ENCODE results near the gene NPLOC4. TPM values are rescaled to one million over a fixed set of nuclear protein-coding genes. Genes with fewer than 3 reads are reported as not detected.

NPLOC4 gene
- polyA plus RNA-seq, 4 donors, result 33.0 to 45.0 (median 34.1) TPM

- H3K27me3 ChIP-seq (ENCODE audit: control insufficient read depth in 3 of 3, insufficient read depth in 3 of 3, low read length in 3 of 3), result no peaks in the 10 kb centered on the region
- WGBS, 3 donors, result 46 to 56% (median 53%) methylated on average over 4 of the region's 4 CpGs
- peaks cover 26 to 94% (median 30%) of the 10 kb centered on the region in 3 donors for H3K36me3 ChIP-seq (ENCODE audit: control insufficient read depth in 3 of 3, insufficient read depth in 2 of 3, low read depth in 1 of 3, low read length in 3 of 3)
- H3K4me3 ChIP-seq (ENCODE audit: low read depth in 1 of 3, low read length in 3 of 3), result no peak overlapping the region
- H3K27ac ChIP-seq (ENCODE audit: low read depth in 1 of 3, low read length in 2 of 3), result peak overlapping the region in 2 of 3 donors; percentile 56 to 82
- H3K4me1 ChIP-seq (ENCODE audit: control insufficient read depth in 3 of 3, insufficient read depth in 2 of 3, low read depth in 1 of 3, low read length in 2 of 3), result peaks cover 0 to 25% (median 0%) of the 10 kb centered on the region in 3 donors
- DNase-seq (no peak), FAIRE-seq (no peak)
- no peaks in the 10 kb centered on the region for H3K9me3 ChIP-seq (ENCODE audit: control insufficient read depth in 2 of 2, insufficient read depth in 1 of 2, low read depth in 1 of 2, low read length in 1 of 2)
These were observed 69.7 kb downstream of the NPLOC4 start for GRCh38 chr17:81567191-81567590.

- Histone ChIP-seq H3K9me3 (ENCODE audit: control insufficient read depth in 2 of 2, insufficient read depth in 1 of 2, low read depth in 1 of 2, low read length in 1 of 2) (no peaks in the 10 kb centered on the region), H3K36me3 (ENCODE audit: control insufficient read depth in 3 of 3, insufficient read depth in 2 of 3, low read depth in 1 of 3, low read length in 3 of 3) (peaks cover 26 to 96% (median 30%) of the 10 kb centered on the region in 3 donors), H3K27ac (ENCODE audit: low read depth in 1 of 3, low read length in 2 of 3) (peak overlapping the region in 2 of 3 donors; percentile 56 to 82), H3K4me1 (ENCODE audit: control insufficient read depth in 3 of 3, insufficient read depth in 2 of 3, low read depth in 1 of 3, low read length in 2 of 3) (peaks cover 0 to 25% (median 0%) of the 10 kb centered on the region in 3 donors), H3K27me3 (ENCODE audit: control insufficient read depth in 3 of 3, insufficient read depth in 3 of 3, low read length in 3 of 3) (no peaks in the 10 kb centered on the region), H3K4me3 (ENCODE audit: low read depth in 1 of 3, low read length in 3 of 3) (no peak overlapping the region)
- WGBS, 3 donors, result 10 to 19% (median 12%) methylated on average over 8 of the region's 8 CpGs
- DNase-seq, result peak; percentile 70 to 81
- FAIRE-seq, result no peak
These were observed 70.3 kb downstream of the NPLOC4 start for GRCh38 chr17:81566461-81567126.

GRCh38 chr17:81565231-81565630 lies 71.7 kb downstream of the NPLOC4 start:
- FAIRE-seq, result no peak

GRCh38 chr17:81564778-81565177 lies 72.1 kb downstream of the NPLOC4 start:
- no peaks in the 10 kb centered on the region for H3K27me3 ChIP-seq (ENCODE audit: control insufficient read depth in 3 of 3, insufficient read depth in 3 of 3, low read length in 3 of 3)
- FAIRE-seq (no peak), DNase-seq (no peak)
- H3K4me1 ChIP-seq (ENCODE audit: control insufficient read depth in 3 of 3, insufficient read depth in 2 of 3, low read depth in 1 of 3, low read length in 2 of 3), result peaks cover 0 to 25% (median 0%) of the 10 kb centered on the region in 3 donors
- H3K4me3 ChIP-seq (ENCODE audit: low read depth in 1 of 3, low read length in 3 of 3), result no peak overlapping the region
- H3K27ac ChIP-seq (ENCODE audit: low read depth in 1 of 3, low read length in 2 of 3), result no peak overlapping the region
- peaks cover 15 to 94% (median 24%) of the 10 kb centered on the region in 3 donors for H3K36me3 ChIP-seq (ENCODE audit: control insufficient read depth in 3 of 3, insufficient read depth in 2 of 3, low read depth in 1 of 3, low read length in 3 of 3)
- 94 to 97% (median 94%) methylated on average over 16 to 17 of the region's 17 CpGs for WGBS, 3 donors
- H3K9me3 ChIP-seq (ENCODE audit: control insufficient read depth in 2 of 2, insufficient read depth in 1 of 2, low read depth in 1 of 2, low read length in 1 of 2), result no peaks in the 10 kb centered on the region

More at GRCh38 chr17:81565231-81565630, 71.7 kb downstream of the NPLOC4 start:
- 95 to 97% (median 96%) methylated on average over 16 of the region's 16 CpGs for WGBS, 3 donors
- DNase-seq, result no peak
- Histone ChIP-seq H3K27ac (ENCODE audit: low read depth in 1 of 3, low read length in 2 of 3) (no peak overlapping the region), H3K4me3 (ENCODE audit: low read depth in 1 of 3, low read length in 3 of 3) (no peak overlapping the region), H3K27me3 (ENCODE audit: control insufficient read depth in 3 of 3, insufficient read depth in 3 of 3, low read length in 3 of 3) (no peaks in the 10 kb centered on the region), H3K36me3 (ENCODE audit: control insufficient read depth in 3 of 3, insufficient read depth in 2 of 3, low read depth in 1 of 3, low read length in 3 of 3) (peaks cover 20 to 94% (median 24%) of the 10 kb centered on the region in 3 donors), H3K4me1 (ENCODE audit: control insufficient read depth in 3 of 3, insufficient read depth in 2 of 3, low read depth in 1 of 3, low read length in 2 of 3) (peaks cover 0 to 25% (median 0%) of the 10 kb centered on the region in 3 donors), H3K9me3 (ENCODE audit: control insufficient read depth in 2 of 2, insufficient read depth in 1 of 2, low read depth in 1 of 2, low read length in 1 of 2) (no peaks in the 10 kb centered on the region)

- Histone ChIP-seq H3K4me1 (ENCODE audit: control insufficient read depth in 3 of 3, insufficient read depth in 2 of 3, low read depth in 1 of 3, low read length in 2 of 3) (peaks cover 0 to 25% (median 0%) of the 10 kb centered on the region in 3 donors), H3K4me3 (ENCODE audit: low read depth in 1 of 3, low read length in 3 of 3) (no peak overlapping the region), H3K27me3 (ENCODE audit: control insufficient read depth in 3 of 3, insufficient read depth in 3 of 3, low read length in 3 of 3) (no peaks in the 10 kb centered on the region), H3K9me3 (ENCODE audit: control insufficient read depth in 2 of 2, insufficient read depth in 1 of 2, low read depth in 1 of 2, low read length in 1 of 2) (no peaks in the 10 kb centered on the region), H3K27ac (ENCODE audit: low read depth in 1 of 3, low read length in 2 of 3) (no peak overlapping the region), H3K36me3 (ENCODE audit: control insufficient read depth in 3 of 3, insufficient read depth in 2 of 3, low read depth in 1 of 3, low read length in 3 of 3) (peaks cover 14 to 94% (median 20%) of the 10 kb centered on the region in 3 donors)
- FAIRE-seq, result no peak
- no peak for DNase-seq
- 84 to 91% (median 88%) methylated on average over 10 of the region's 10 CpGs for WGBS, 3 donors
These were observed 72.9 kb downstream of the NPLOC4 start for GRCh38 chr17:81563861-81564586.

- DNase-seq (no peak), FAIRE-seq (no peak)
- Histone ChIP-seq H3K27me3 (ENCODE audit: control insufficient read depth in 3 of 3, insufficient read depth in 3 of 3, low read length in 3 of 3) (no peaks in the 10 kb centered on the region), H3K36me3 (ENCODE audit: control insufficient read depth in 3 of 3, insufficient read depth in 2 of 3, low read depth in 1 of 3, low read length in 3 of 3) (peaks cover 8 to 98% (median 18%) of the 10 kb centered on the region in 3 donors), H3K4me3 (ENCODE audit: low read depth in 1 of 3, low read length in 3 of 3) (no peak overlapping the region), H3K4me1 (ENCODE audit: control insufficient read depth in 3 of 3, insufficient read depth in 2 of 3, low read depth in 1 of 3, low read length in 2 of 3) (peaks cover 0 to 18% (median 3%) of the 10 kb centered on the region in 3 donors), H3K9me3 (ENCODE audit: control insufficient read depth in 2 of 2, insufficient read depth in 1 of 2, low read depth in 1 of 2, low read length in 1 of 2) (no peaks in the 10 kb centered on the region), H3K27ac (ENCODE audit: low read depth in 1 of 3, low read length in 2 of 3) (no peak overlapping the region)
- 89 to 95% (median 93%) methylated on average over 4 of the region's 4 CpGs for WGBS, 3 donors
These were observed 75.4 kb downstream of the NPLOC4 start for GRCh38 chr17:81561494-81561885.

GRCh38 chr17:81558941-81559806 lies 77.7 kb downstream of the NPLOC4 start:
- Histone ChIP-seq H3K27me3 (ENCODE audit: control insufficient read depth in 3 of 3, insufficient read depth in 3 of 3, low read length in 3 of 3) (no peaks in the 10 kb centered on the region), H3K4me1 (ENCODE audit: control insufficient read depth in 3 of 3, insufficient read depth in 2 of 3, low read depth in 1 of 3, low read length in 2 of 3) (peaks cover 0 to 24% (median 3%) of the 10 kb centered on the region in 3 donors), H3K9me3 (ENCODE audit: control insufficient read depth in 2 of 2, insufficient read depth in 1 of 2, low read depth in 1 of 2, low read length in 1 of 2) (no peaks in the 10 kb centered on the region), H3K36me3 (ENCODE audit: control insufficient read depth in 3 of 3, insufficient read depth in 2 of 3, low read depth in 1 of 3, low read length in 3 of 3) (peaks cover 3 to 86% (median 8%) of the 10 kb centered on the region in 3 donors), H3K4me3 (ENCODE audit: low read depth in 1 of 3, low read length in 3 of 3) (no peak overlapping the region), H3K27ac (ENCODE audit: low read depth in 1 of 3, low read length in 2 of 3) (no peak overlapping the region)
- WGBS, 3 donors, result 85 to 88% (median 87%) methylated on average over 25 to 27 of the region's 27 CpGs
- FAIRE-seq (no peak), DNase-seq (no peak)

- WGBS, 3 donors, result 93 to 94% (median 94%) methylated on average over 11 to 12 of the region's 12 CpGs
- no peak overlapping the region for H3K27ac ChIP-seq (ENCODE audit: low read depth in 1 of 3, low read length in 2 of 3)
- DNase-seq (no peak), FAIRE-seq (no peak)
- H3K4me1 ChIP-seq (ENCODE audit: control insufficient read depth in 3 of 3, insufficient read depth in 2 of 3, low read depth in 1 of 3, low read length in 2 of 3), result peaks cover 8 to 34% (median 8%) of the 10 kb centered on the region in 3 donors
- H3K9me3 ChIP-seq (ENCODE audit: control insufficient read depth in 2 of 2, insufficient read depth in 1 of 2, low read depth in 1 of 2, low read length in 1 of 2), result no peaks in the 10 kb centered on the region
- H3K36me3 ChIP-seq (ENCODE audit: control insufficient read depth in 3 of 3, insufficient read depth in 2 of 3, low read depth in 1 of 3, low read length in 3 of 3), result peaks cover 2 to 79% (median 5%) of the 10 kb centered on the region in 3 donors
- no peaks in the 10 kb centered on the region for H3K27me3 ChIP-seq (ENCODE audit: control insufficient read depth in 3 of 3, insufficient read depth in 3 of 3, low read length in 3 of 3)
- no peak overlapping the region for H3K4me3 ChIP-seq (ENCODE audit: low read depth in 1 of 3, low read length in 3 of 3)
These were observed 78.8 kb downstream of the NPLOC4 start for GRCh38 chr17:81558115-81558468.
